IMR-90 (cell line): Measurements from ENCODE around the gene TMEM271. TPM values are rescaled to one million over a fixed set of nuclear protein-coding genes. Genes with fewer than 3 reads are reported as not detected.

Experiments
- ATAC-seq: fragments of 200-7000 bp; cut with Tn5 transposase; 2 replicates; pipeline ENCODE4 v1.9.1; 2020; ENCODE audit warnings: low read depth, mild to moderate bottlenecking, moderate library complexity
- BruUV-seq: library from RNA; stranded (reverse); fragments of 400-500 nt; replicated peaks from 2 replicates; lab custom pipeline; 2021; lab: Mats Ljungman, UMichigan
- CTCF ChIA-PET: fragments of 300-600 bp; formaldehyde crosslinking; extraction: SDS; loops from one replicate; lab custom pipeline; 2021; ENCODE audit warnings: antibody characterized with exemption; lab: Yijun Ruan, JAX
- POLR2A ChIA-PET: fragments of 300-600 bp; sonication (Branson Sonifier 250); formaldehyde crosslinking; loops from one replicate; lab custom pipeline; 2022; ENCODE audit warnings: antibody characterized with exemption; ENCODE audit not compliant: unreplicated experiment; lab: Charles Lee
- DNase-seq: peaks from one replicate; pipeline ENCODE4 v3.0.0; 2013
- H2AFZ ChIP-seq: replicated peaks from 2 replicates; pipeline ENCODE3; 2013; ENCODE audit warnings: low read length, mild to moderate bottlenecking; ENCODE audit not compliant: poor library complexity
- H2AK5ac ChIP-seq: 2 replicates; pipeline ENCODE4 v1.6.1; 2013; ENCODE audit warnings: low read depth, low read length, inconsistent platforms
- H2AK9ac ChIP-seq: replicated peaks from 2 replicates; pipeline ENCODE3; 2013; ENCODE audit warnings: mild to moderate bottlenecking, low read depth, low read length, moderate library complexity; ENCODE audit not compliant: poor library complexity
- H2BK120ac ChIP-seq: 2 replicates; pipeline ENCODE4 v1.6.1; 2013; ENCODE audit warnings: low read depth, low read length, inconsistent platforms
- H2BK15ac ChIP-seq: 3 replicates; pipeline ENCODE4 v1.6.1; 2013; ENCODE audit warnings: low read depth, low read length, inconsistent platforms
- H2BK20ac ChIP-seq: 2 replicates; pipeline ENCODE4 v1.6.1; 2013; ENCODE audit warnings: low read depth, mild to moderate bottlenecking, inconsistent platforms, low read length, moderate library complexity
- H2BK5ac ChIP-seq: 2 replicates; pipeline ENCODE4 v1.6.1; 2013; ENCODE audit warnings: mild to moderate bottlenecking, low read depth, low read length, inconsistent platforms; ENCODE audit not compliant: poor library complexity, severe bottlenecking
- H3K14ac ChIP-seq: replicated peaks from 2 replicates; pipeline ENCODE4 v1.6.1; 2013; ENCODE audit warnings: low read depth, low read length, inconsistent platforms
- H3K18ac ChIP-seq: 2 replicates; pipeline ENCODE4 v1.6.1; 2013; ENCODE audit warnings: low read depth, low read length, control low read depth
- H3K23ac ChIP-seq: 2 replicates; pipeline ENCODE4 v1.6.1; 2013; ENCODE audit warnings: low read depth, low read length, inconsistent platforms
- H3K27ac ChIP-seq: 2 replicates; pipeline ENCODE4 v1.5.1; 2013; ENCODE audit warnings: mild to moderate bottlenecking, control low read depth, low read length; ENCODE audit not compliant: insufficient read depth
- H3K27me3 ChIP-seq: 2 replicates; pipeline ENCODE4 v1.6.1; 2013; ENCODE audit warnings: low read length; ENCODE audit not compliant: control insufficient read depth, insufficient read depth
- H3K36me3 ChIP-seq: 2 replicates; pipeline ENCODE4 v1.6.1; 2013; ENCODE audit warnings: low read length, mixed read lengths; ENCODE audit not compliant: control insufficient read depth, insufficient read depth
- H3K4ac ChIP-seq: 2 replicates; pipeline ENCODE4 v1.6.1; 2013; ENCODE audit warnings: low read depth, low read length, inconsistent platforms
- H3K4me1 ChIP-seq: 2 replicates; pipeline ENCODE4 v1.6.1; 2013; ENCODE audit warnings: low read length, mixed read lengths; ENCODE audit not compliant: control insufficient read depth, insufficient read depth
- H3K4me2 ChIP-seq: 2 replicates; pipeline ENCODE4 v1.6.1; 2013; ENCODE audit warnings: low read depth, mild to moderate bottlenecking, control low read depth, low read length, moderate library complexity
- H3K4me3 ChIP-seq: 2 replicates; pipeline ENCODE4 v1.5.1; 2013; ENCODE audit warnings: low read depth, mild to moderate bottlenecking, control low read depth, low read length, moderate library complexity; ENCODE audit not compliant: insufficient read depth
- H3K56ac ChIP-seq: 2 replicates; pipeline ENCODE4 v1.6.1; 2013; ENCODE audit warnings: low read length, inconsistent platforms; ENCODE audit not compliant: insufficient read depth; ENCODE audit errors: extremely low read depth
- H3K79me1 ChIP-seq, 2 experiments: 2 replicates each; pipeline ENCODE4 v1.6.1; 2013; ENCODE audit warnings: low read length in 2 of 2, inconsistent platforms in 1 of 2, low read depth in 1 of 2
- H3K9ac ChIP-seq: 2 replicates; pipeline ENCODE4 v1.6.1; 2013; ENCODE audit warnings: low read depth, low read length, control low read depth
- H3K9me1 ChIP-seq: 2 replicates; pipeline ENCODE4 v1.6.1; 2013; ENCODE audit warnings: low read length, inconsistent platforms; ENCODE audit not compliant: insufficient read depth
- H3K9me3 ChIP-seq: 2 replicates; pipeline ENCODE4 v1.6.1; 2013; ENCODE audit warnings: low read length; ENCODE audit not compliant: control insufficient read depth, insufficient read depth
- H4K20me1 ChIP-seq: 2 replicates; pipeline ENCODE4 v1.6.1; 2013; ENCODE audit warnings: low read length, inconsistent platforms; ENCODE audit not compliant: insufficient read depth
- H4K5ac ChIP-seq: 2 replicates; pipeline ENCODE4 v1.6.1; 2013; ENCODE audit warnings: mild to moderate bottlenecking, low read depth, low read length, control low read depth
- H4K8ac ChIP-seq, 2 experiments: 2 replicates each; pipeline ENCODE4 v1.6.1; 2013; ENCODE audit warnings: low read depth in 2 of 2, low read length in 2 of 2, control low read depth in 1 of 2, inconsistent platforms in 1 of 2
- H4K91ac ChIP-seq: 2 replicates; pipeline ENCODE4 v1.6.1; 2013; ENCODE audit warnings: low read depth, low read length, inconsistent platforms; ENCODE audit not compliant: insufficient read depth
- BHLHE40 ChIP-seq: fragments of 150-350 bp; IDR thresholded peaks from 2 replicates; pipeline ENCODE4 v1.6.1; 2016; ENCODE audit warnings: mild to moderate bottlenecking, low read depth, low read length
- CEBPB ChIP-seq: IDR thresholded peaks from 2 replicates; pipeline ENCODE4 v1.6.1; 2012; ENCODE audit warnings: low read depth, low read length, improper control_type of control experiment
- CHD1 ChIP-seq: IDR thresholded peaks from 2 replicates; pipeline ENCODE4 v1.6.1; 2012; ENCODE audit warnings: low read depth, low read length, improper control_type of control experiment
- CTCF ChIP-seq: conservative IDR thresholded peaks from 2 replicates; pipeline ENCODE4 v1.5.1; 2012; ENCODE audit warnings: mild to moderate bottlenecking, low read depth, low read length, improper control_type of control experiment
- ELK1 ChIP-seq: fragments of 150-350 bp; IDR thresholded peaks from 2 replicates; pipeline ENCODE4 v1.6.1; 2016; ENCODE audit warnings: low read depth, mild to moderate bottlenecking, low read length, moderate library complexity, borderline replicate concordance
- FOS ChIP-seq: fragments of 150-350 bp; IDR thresholded peaks from 2 replicates; pipeline ENCODE4 v1.6.1; 2016; ENCODE audit warnings: low read depth, low read length
- MAFK ChIP-seq: IDR thresholded peaks from 2 replicates; pipeline ENCODE4 v1.6.1; 2012; ENCODE audit warnings: low read depth, low read length, improper control_type of control experiment
- MAZ ChIP-seq: IDR thresholded peaks from 2 replicates; pipeline ENCODE4 v1.6.1; 2012; ENCODE audit warnings: low read depth, mild to moderate bottlenecking, low read length, improper control_type of control experiment, moderate library complexity, borderline replicate concordance
- MXI1 ChIP-seq: IDR thresholded peaks from 2 replicates; pipeline ENCODE4 v1.6.1; 2012; ENCODE audit warnings: low read depth, mild to moderate bottlenecking, low read length, moderate library complexity, borderline replicate concordance
- NFE2L2 ChIP-seq: fragments of 150-350 bp; IDR thresholded peaks from 2 replicates; pipeline ENCODE4 v1.6.1; 2016; ENCODE audit warnings: low read depth, mild to moderate bottlenecking, low read length
- POLR2A ChIP-seq: IDR thresholded peaks from 2 replicates; pipeline ENCODE4 v1.6.1; 2012; ENCODE audit warnings: mild to moderate bottlenecking, low read depth, low read length
- RAD21 ChIP-seq: IDR thresholded peaks from 2 replicates; pipeline ENCODE4 v1.6.1; 2012; ENCODE audit warnings: low read length, improper control_type of control experiment
- RCOR1 ChIP-seq: IDR thresholded peaks from 2 replicates; pipeline ENCODE4 v1.6.1; 2012; ENCODE audit warnings: mild to moderate bottlenecking, low read length, improper control_type of control experiment; ENCODE audit not compliant: insufficient replicate concordance
- RFX5 ChIP-seq: IDR thresholded peaks from 2 replicates; pipeline ENCODE4 v1.8.0; 2012; ENCODE audit warnings: low read depth, mild to moderate bottlenecking, low read length, moderate library complexity
- SMC3 ChIP-seq: fragments of 150-350 bp; IDR thresholded peaks from 2 replicates; pipeline ENCODE4 v1.6.1; 2016; ENCODE audit warnings: low read depth, mild to moderate bottlenecking, antibody characterized with exemption, low read length, moderate library complexity
- USF2 ChIP-seq: fragments of 150-350 bp; IDR thresholded peaks from 2 replicates; pipeline ENCODE4 v1.6.1; 2017; ENCODE audit warnings: mild to moderate bottlenecking, antibody characterized with exemption, low read length, low read depth
- WGBS, 2 experiments: methylation state at CpG; one replicate each; pipeline versions ENCODE4 v1.1.5 to v1.1.7; 2013; ENCODE audit warnings: missing lambda C conversion rate in 2 of 2; ENCODE audit not compliant: insufficient read length in 1 of 2; ENCODE audit errors: extremely low coverage in 2 of 2; 5-methylcytosine and 5-hydroxymethylcytosine counted together
- dilution Hi-C: fragments of 300-500 bp; cut with HindIII; formaldehyde crosslinking; loops from one replicate; pipeline ENCODE4 v1.14.3; 2018; ENCODE audit warnings: low sequenced_read_pairs; ENCODE audit not compliant: unreplicated experiment
- in situ Hi-C: fragments of 300-500 bp; cut with MboI; formaldehyde crosslinking; loops from 3 replicates; pipeline ENCODE4 v1.14.3; 2019; ENCODE audit warnings: low sequenced_read_pairs, inconsistent platforms, mixed read lengths
- intact Hi-C: fragments of 100-400 bp; cut with micrococcal nuclease; formaldehyde crosslinking; loops from 2 replicates; pipeline ENCODE4 v1.10.0; 2022
- polyA plus RNA-seq, 3 experiments: library from polyadenylated mRNA; depleted of rRNA; stranded (reverse); fragments of >200 nt; gene quantifications; 2 replicates each; pipeline ENCODE4 v1.2.3, GENCODE V29; 2012; ENCODE audit warnings: low replicate concordance in 1 of 3
- total RNA-seq: library from RNA; depleted of rRNA; stranded (reverse); fragments of >200 nt; gene quantifications from 2 replicates; pipeline ENCODE4 v1.2.3, GENCODE V29; 2012

The TMEM271 gene
- total and polyA plus RNA-seq, 2 of the 4 experiments (the other 2 are of a cell fraction): not detected

GRCh38 chr4:620851-621261 lies 44.8 kb upstream of the TMEM271 start:
- ChIA-PET POLR2A (no interaction called here), CTCF (no interaction called here)

More at GRCh38 chr4:620851-621261, 44.8 kb upstream of the TMEM271 start:
- H3K18ac ChIP-seq: no peak overlapping the region
- H3K23ac ChIP-seq: no peak overlapping the region
- no peak overlapping the region for H2BK20ac ChIP-seq
- dilution Hi-C loops (no loop called here), in situ Hi-C loops (no loop called here), intact Hi-C loops (no loop called here)
- H3K9me1 ChIP-seq: no peaks in the 10 kb centered on the region
- H4K5ac ChIP-seq: no peak overlapping the region
- no peak overlapping the region for H3K4me3 ChIP-seq
- H3K36me3 ChIP-seq: no peaks in the 10 kb centered on the region
- H3K9ac ChIP-seq: no peak overlapping the region
- H4K8ac ChIP-seq: no peak overlapping the region
- H3K4me1 ChIP-seq: no peaks in the 10 kb centered on the region
- H2AK5ac ChIP-seq: no peak overlapping the region
- no peak overlapping the region for H2AK9ac ChIP-seq
- no peak for ATAC-seq
- H3K4ac ChIP-seq: no peak overlapping the region
- no peak overlapping the region for H3K4me2 ChIP-seq
- BruUV-seq: no TSS peak
- H3K9me3 ChIP-seq: peaks cover 11% of the 10 kb centered on the region
- no peak overlapping the region for H2BK120ac ChIP-seq
- WGBS, 2 experiments: 93% methylated on average over 5 of the region's 19 CpGs; no CpG with 5 or more reads in 1 of the 2 experiments
- no peaks in the 10 kb centered on the region for H4K20me1 ChIP-seq
- no peak overlapping the region for H3K14ac ChIP-seq
- DNase-seq: no peak
- no peaks in the 10 kb centered on the region for H3K79me1 ChIP-seq
- no peak overlapping the region for H3K27ac ChIP-seq
- TF ChIP-seq RAD21: no peak
- TF ChIP-seq MAFK: no peak
- no peak for TF ChIP-seq MXI1
- TF ChIP-seq NFE2L2: no peak
- no peak for TF ChIP-seq RFX5
- no peak for TF ChIP-seq POLR2A
- no peak for TF ChIP-seq CTCF
- no peak for TF ChIP-seq SMC3
- no peak for TF ChIP-seq USF2
- no peak for TF ChIP-seq BHLHE40
- no peak for TF ChIP-seq CEBPB
- no peak for TF ChIP-seq ELK1
- no peak for TF ChIP-seq RCOR1
- no peak for TF ChIP-seq FOS
- TF ChIP-seq CHD1: no peak
- no peak for TF ChIP-seq MAZ
- H3K27me3 ChIP-seq: no peaks in the 10 kb centered on the region
- H4K91ac ChIP-seq: no peak overlapping the region
- no peak overlapping the region for H3K56ac ChIP-seq
- H2AFZ ChIP-seq: no peak overlapping the region
- H2BK15ac ChIP-seq: no peak overlapping the region
- H2BK5ac ChIP-seq: no peak overlapping the region
